ENCODE data around the gene CNTN4.

- TF ChIP-seq EZH2 (IDR thresholded peaks at IDR 0.05; ENCODE audit: borderline replicate concordance, low read depth, low read length, severe bottlenecking) (no peak), MAX (IDR thresholded peaks at IDR 0.05; ENCODE audit: insufficient read depth, insufficient read length) (no peak), CTCF (IDR thresholded peaks at IDR 0.05; ENCODE audit: extremely low read depth in 1 of 2, insufficient read depth in 1 of 2, low read depth in 1 of 2, low read length in 2 of 2) (no peak)
These were observed 628.4 kb downstream of the CNTN4 start for GRCh38 chr3:2727101-2727500.

Measured in endothelial cell of umbilical vein (primary cell).